GM19025 (cell line): ENCODE measurements around the gene ACTMAP.

Experiments
- ATAC-seq: cut with Tn5 transposase; IDR thresholded peaks from one replicate; pipeline ENCODE4 v1.9.1; 2021; ENCODE audit warnings: mild to moderate bottlenecking, low read depth, moderate library complexity; ENCODE audit not compliant: unreplicated experiment

The ACTMAP gene

DNA sequence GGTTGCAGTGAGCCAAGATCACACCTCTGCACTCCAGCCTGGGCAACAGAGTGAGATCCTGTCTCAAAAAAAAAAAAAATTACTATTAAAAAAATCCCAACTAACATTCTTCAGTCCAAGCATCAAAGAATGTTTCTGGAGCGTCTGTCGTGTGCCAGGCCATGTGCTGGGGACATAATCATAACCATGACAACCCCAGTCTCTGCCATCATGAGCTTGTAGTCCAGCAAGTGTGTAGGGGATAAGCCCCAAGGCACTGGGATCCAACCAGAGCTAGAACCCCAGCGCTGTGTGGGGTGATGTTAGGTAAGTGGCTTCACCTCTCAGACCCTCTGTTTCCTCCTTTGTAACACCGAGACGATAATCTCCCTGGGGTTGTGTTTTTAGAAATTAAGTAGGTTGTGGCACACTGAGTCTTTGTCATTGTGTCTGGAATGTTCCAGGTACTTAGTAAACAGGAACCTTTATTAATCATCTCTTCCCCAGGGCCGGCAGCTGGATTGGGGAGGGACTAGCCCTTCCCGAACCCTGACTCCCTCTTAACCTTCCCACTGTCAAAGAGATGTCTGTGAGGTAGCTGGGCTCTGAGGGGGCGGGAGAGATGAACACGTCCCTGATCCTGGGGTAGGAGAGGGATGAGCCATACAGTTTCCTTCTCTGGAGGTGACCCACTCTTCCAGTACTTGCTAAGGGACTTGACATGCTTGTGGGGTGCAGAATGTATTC lies 28.2 kb downstream of the ACTMAP start:
- ATAC-seq, result no peak

DNA sequence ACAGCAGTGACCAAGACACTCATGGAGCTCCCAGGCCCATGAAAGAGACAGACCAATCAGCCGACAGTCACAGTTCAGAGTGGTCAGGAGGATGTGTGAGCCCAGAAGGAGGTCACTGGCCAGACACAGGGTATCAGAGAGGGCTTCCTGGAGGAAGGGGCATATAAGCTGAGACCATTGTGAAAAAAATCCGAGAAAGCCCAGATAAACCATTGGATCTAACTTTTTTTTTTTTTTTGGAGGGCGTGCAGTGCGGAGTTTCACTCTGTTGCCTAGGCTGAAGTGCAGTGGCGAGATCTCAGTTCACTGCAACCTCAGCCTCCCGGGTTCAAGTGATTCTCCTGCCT lies 29.2 kb downstream of the ACTMAP start:
- no peak for ATAC-seq

DNA sequence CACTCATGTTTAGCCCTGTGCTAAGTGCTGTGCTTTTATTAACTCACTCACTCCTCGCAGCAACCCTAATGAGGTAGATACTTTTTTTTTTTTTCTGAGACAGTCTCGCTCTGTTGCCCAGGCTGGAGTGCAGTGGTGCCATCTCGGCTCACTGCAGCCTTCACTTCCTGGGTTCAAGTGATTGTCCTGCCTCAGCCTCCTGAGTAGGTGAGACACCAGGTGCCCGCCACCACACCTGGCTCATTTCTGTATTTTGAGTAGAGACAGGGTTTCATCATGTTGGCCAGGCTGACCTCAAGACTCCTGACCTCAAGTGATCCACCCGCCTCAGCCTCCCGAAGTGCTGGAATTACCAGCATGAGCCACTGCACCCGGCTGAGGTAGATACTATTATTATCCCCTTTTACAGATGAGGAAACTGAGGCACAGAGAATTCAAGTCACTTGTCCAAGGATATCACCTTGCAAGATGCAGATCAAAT lies 30.8 kb downstream of the ACTMAP start:
- no peak for ATAC-seq

DNA sequence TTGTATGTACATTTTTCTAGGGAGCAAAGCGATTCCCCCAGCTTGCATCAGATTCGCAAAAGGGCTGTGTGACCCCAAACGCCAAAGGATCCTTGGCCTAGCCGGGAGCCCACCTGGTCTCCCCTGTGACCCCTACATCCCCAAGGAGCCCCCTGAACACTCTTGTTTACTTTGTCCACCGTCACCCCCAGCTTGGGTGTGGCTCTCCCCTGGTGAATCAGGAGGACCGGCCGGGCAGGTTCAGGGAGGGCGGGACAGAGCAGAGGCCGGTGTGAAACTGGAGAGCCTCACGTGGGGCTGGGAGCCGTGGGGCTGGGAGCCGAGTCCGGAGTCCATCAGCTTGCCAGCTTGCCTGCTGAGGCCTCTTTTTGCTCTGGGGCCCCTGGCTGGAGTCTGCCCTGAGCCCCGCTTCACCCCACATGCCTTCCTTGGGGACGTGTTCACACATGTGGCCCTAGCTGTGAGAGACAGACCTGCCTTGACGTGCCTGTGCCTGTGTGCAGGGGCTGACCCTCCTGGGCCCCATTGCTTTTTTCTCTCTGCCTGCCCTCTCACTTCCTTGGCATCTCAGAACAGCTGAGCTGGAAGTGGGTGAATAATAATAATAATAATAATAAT lies 31.4 kb downstream of the ACTMAP start:
- ATAC-seq, result no peak

DNA sequence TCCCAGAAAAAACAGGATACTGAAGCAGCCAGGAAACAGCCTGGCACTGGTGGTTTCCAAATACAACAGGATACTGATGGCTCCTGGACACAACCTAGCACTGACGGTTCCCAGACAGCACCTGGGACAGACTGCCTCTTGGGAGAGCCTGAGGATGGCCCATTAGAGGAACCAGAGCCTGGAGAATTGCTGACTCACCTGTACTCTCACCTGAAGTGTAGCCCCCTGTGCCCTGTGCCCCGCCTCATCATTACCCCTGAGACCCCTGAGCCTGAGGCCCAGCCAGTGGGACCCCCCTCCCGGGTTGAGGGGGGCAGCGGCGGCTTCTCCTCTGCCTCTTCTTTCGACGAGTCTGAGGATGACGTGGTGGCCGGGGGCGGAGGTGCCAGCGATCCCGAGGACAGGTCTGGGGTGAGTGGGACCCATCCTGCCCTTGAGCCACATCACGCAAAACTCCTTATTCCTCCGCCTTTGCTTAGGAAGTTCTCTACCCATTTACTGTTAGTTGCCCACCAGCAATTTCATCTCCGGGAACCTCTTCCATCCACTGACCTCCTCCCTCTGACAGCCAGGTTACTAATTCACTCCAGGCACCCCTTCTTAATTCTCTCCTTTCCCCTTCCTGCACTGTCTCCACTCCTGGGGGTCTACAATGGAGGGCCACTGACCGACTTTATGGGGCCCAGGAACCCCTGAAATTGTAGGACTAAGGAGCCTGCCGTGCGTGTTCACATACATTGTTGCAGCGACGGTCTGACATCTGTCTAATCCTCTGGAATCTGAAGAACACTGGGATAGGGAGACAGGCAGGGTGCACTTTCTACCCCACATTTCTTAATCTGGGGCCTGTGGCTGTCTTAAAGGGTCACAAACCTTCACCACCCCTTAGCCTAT lies 32.1 kb downstream of the ACTMAP start:
- ATAC-seq, result no peak

DNA sequence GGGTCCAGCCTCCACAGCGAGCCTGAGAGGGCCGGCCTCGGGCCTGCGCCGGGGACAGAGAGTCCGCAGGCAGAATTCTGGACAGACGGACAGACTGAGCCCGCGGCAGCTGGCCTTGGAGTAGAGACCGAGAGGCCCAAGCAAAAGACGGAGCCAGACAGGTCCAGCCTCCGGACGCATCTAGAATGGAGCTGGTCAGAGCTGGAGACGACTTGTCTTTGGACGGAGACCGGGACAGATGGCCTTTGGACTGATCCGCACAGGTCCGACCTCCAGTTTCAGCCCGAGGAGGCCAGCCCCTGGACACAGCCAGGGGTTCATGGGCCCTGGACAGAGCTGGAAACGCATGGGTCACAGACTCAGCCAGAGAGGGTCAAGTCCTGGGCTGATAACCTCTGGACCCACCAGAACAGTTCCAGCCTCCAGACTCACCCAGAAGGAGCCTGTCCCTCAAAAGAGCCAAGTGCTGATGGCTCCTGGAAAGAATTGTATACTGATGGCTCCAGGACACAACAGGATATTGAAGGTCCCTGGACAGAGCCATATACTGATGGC lies 32.9 kb downstream of the ACTMAP start:
- ATAC-seq, result no peak

DNA sequence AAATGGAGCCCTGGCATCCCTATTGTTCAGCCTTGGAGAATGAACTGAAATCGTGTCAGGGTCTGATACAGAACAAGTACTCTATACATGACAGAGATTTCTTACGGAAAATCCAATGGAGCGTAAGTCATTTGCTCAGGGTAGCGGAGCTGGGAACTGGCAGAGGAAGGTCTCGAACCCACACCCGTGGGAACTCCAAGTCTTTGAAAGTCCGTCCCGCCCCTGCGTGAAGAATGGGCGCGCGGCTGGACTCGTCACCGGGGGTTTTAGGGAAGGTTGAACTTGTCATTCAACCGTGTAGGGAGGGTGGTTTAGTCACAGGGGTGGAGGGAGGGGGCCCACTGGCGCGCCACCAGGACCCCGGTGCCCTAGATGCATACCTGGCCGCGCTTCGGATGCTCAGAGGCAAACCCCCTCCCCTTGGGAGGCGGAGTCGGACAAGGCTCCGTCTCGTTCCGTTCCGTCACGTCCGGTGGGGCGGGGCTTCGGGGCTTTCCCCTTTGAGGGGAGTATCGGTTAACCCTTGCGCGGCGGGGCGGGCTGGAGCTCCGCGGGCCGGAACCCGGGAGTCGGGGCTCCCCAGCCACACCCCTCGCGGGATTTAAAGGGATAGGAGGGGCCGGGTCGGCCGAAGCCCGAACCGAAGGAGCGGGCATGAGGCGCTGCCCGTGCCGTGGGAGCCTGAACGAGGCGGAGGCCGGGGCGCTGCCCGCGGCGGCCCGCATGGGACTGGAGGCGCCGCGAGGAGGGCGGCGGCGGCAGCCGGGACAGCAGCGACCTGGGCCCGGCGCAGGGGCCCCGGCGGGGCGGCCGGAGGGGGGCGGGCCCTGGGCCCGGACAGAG lies 33.6 kb downstream of the ACTMAP start, which contains the start of the genes COQ8B and ITPKC:
TSS of gene COQ8B (minus strand) at position 405 of the 843 bp plus-strand sequence. CDS start 2,254 bp downstream, outside the sequence.
TSS of gene ITPKC (plus strand) at position 631 of the 843 bp plus-strand sequence. CDS start at position 655, 24 bp downstream.
- ATAC-seq, result peak; percentile 70

DNA sequence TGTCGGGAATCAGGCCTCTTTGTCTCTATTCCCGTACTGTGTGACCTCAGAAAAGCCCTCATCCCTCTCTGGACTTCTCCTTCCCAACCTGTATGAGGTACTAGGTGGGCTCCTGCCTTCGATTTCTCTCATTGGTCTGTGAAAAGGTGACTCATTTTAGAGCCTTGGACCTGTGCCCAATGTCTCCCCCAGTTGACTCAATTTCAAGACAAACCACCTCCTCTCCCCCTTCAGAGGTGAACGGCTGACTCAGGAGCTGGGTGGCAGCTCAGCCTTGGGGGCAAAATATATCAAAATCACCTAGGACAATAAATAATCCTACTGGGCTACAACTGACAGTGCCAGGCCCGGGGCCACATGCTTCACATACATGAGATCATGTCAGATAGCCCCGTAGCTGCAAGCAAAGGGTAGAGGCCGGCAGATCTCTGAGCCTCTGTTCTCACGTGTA lies 34.2 kb downstream of the ACTMAP start:
- ATAC-seq, result no peak

DNA sequence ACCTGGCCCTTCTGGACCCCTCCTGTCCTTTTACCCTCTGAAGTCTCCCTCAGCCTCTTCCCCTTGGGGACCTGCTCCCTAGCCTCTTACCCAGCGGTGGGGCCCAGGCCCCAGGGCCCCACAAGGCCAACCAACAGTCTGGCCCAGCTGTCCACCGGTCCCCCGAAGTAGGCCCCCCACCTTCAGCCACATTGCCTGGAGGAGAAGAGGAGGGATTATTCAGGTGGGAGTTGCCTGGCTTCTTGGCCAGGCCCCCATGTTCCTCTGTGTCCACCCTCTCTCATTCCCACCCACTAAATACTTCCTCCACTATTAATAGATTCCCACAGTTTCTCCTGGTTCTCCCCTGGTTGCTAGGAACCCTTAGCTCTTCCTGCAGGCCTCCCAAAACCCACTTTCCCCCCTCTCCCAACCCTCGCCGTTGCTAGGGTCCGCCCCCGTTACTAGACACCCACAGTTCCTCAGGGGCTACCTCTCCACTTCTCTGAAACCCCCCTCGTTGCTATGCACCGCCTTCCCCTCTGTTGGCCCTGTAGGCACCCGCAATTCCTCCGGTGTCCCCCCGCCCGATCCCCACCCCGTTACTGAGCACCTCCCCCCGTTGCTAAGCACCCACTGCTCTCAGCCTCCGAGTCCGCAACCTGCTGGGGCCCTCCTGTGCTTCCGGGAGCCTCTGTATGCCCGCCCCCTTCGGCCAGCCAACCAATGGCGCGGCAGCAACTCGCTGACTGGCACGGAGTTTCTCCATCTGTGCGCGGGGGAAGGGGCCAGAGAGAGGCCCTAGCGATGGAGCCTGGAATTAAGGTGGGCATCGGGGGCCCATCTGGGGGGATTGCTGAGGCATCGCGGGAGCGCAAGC lies 35.6 kb downstream of the ACTMAP start:
- peak; percentile 55 for ATAC-seq

DNA sequence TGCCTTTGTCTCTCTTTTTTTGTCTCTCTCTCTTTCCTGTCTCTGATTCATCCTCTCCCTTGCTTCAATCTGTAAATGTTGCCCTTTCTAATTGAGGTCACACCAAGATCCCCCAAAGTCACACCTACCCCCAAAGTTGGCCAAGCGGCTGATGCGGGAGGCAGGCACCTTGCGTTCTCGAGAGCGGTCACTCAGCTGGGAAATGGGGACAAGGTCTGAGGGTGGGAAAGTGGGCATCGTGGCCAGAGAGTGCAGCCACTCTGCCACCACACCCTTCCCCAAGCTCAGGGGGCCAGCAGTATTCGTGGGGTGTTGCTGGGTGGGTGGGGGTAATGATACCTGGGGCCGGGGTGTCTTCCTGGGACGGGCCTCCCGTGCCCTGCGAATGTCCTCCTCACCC lies 36.3 kb downstream of the ACTMAP start:
- no peak for ATAC-seq

DNA sequence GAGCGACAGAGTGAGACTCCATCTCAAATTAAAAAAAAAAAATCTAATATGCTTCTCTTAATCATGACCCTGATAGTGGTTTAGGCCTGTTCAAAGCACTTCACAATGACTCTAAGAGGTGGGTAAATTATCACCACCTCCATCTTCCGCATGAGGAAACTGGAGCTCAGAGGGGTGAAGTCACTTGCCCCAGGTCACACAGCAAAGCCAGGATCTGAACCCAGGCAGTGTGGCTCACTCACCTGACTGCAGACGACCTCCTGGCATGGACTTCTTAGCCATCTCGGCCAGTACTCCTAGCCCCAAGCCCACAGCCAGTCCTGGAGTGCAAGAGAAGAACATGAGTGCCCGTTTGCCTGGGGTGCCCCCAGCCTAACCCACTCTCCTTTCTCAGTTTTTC lies 40.5 kb downstream of the ACTMAP start:
- ATAC-seq, result no peak

DNA sequence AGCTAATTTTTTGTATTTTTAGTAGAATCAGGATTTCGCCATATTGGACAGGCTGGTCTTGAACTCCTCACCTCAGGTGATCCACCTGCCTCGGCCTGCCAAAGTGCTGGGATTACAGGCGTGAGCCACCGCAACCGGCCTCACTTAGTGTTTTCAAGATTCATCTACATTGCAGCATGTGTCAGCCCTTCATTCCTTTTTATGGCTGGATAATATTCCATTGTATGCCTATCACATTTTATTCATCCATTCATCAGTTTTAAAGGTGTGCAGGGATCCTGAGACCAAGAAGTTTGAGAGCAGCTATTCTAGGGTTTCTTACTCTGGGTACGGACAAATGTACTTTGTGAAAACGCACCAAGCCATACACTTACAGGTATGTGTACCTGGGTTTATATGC lies 42.7 kb downstream of the ACTMAP start:
- ATAC-seq, result no peak

DNA sequence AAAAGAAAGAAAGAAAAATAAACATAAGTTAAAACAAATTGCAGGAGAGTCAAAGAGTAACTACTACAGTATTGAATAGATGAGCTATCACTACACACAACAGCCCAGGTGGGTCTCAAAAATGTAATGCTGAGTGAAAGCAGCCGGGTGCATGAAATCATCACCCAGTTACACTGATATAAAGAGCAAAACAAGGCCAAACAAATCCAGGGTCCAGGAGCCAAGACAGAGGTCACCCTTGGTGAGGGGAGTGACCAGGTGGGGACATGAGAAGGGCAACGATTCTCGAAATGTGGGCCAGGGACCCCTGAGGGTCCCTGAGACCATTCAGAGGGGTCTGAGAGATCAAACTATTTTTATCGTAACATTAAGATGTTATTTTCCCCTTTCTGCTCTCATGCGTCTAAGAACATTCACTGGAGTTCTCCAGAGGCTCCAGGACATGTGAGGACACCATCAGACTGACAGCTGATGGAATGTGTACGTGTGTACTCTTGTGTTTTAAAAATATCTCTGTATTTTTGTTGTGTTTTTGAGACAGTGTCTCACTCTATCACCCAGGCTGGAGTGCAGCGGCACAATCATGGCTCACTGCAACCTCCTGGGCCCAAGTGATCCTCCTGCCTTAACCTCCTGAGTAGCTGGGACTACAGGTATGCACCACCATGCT lies 44.2 kb downstream of the ACTMAP start:
- no peak for ATAC-seq

DNA sequence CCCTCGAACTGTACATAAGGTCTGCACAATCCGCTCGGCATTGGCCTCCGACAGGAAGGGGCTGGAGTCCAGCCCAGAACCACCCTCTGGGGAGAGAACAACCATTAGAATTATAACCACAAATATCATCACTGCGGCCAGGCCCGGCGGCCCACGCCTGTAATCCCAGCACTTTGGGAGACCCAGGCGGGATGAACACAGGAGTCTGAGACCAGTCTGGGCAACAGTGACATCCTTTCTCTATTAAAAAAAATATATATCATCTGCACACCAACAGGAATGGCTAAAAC lies 45.0 kb downstream of the ACTMAP start:
- no peak for ATAC-seq

DNA sequence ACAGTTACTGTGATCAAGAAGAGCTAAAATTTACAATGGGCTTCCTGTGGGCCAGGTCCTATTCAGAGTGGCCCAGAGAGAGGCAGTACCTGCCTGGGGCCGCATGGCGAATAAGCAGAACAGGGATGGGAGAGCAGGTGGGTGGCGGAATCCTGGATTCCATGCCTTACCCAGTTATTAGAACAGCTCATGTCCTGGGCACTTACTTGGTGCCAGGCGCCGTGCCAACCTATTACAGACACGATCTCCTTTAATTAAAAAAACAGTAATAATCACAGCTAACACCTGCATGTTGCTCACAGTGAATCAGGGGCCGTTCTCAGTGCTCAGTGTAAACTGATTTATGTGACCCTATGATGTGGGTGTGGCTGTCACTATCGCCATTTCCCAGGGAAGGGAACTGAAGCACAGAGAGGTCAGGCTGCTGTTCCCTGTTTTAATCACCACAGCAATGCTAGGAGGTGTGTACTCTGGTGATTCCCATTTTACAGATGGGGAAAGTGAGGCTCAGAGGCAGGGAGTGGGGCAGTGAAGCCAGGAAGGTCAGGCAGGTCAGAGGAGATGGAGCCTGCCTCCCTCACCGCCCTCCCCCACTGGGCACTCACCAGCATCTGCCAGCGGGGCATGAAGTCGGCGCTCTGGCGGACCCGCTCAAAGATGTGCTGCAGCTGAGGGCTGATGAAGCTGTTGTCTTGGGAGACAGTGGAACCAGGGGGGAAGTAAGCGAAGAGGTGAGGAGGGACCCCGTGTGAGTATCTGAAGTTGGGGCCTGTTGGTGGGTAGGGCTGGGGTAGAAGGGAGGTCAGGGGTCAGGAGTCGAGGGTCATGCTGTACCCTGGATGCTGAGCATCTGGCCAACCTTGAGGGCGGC lies 45.6 kb downstream of the ACTMAP start:
- ATAC-seq, result no peak

DNA sequence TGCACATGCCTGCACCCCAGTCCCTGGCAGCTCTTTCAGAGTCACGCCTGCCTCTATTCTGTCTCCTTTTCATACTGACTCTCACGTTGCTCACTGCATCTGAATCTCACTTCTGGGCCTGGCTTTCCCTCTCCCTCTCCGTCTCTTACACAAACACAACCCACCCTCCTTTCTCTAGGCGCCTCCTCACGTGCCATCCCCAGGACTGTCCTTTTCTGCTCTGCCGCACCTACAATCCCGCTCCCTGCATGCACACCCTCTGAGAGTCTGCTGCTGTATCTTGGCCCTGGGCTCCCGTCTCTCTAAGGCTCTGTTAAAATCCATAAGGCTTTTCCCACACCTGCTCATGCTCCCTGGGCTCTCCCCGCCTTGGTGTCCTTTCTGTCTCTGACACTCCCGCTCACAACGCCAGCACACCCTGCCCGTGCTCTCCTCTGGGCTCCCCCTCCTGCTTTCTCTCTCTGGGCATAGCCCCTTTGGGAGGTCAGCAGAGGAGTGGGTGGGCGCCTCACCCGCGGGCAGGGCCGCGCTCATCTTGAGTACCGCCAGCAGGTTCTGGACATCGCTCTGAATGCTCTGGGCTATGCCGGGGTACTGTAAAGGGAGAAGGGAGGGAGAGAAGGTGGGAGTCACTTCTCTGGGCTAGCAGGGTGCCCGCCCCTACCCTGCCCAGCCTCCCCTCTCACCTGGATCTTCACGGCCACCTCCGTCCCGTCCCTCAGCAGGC lies 47.1 kb downstream of the ACTMAP start:
- no peak for ATAC-seq
